ENCODE data around the gene AIFM2. TPM values are rescaled to one million over a fixed set of nuclear protein-coding genes. Genes with fewer than 3 reads are reported as not detected.

Gene AIFM2
- total and polyA plus RNA-seq, 2 of the 13 experiments (the other 11 are each of a cell fraction or from before 2014, with no cell fraction given), result 20.3 to 29.5 TPM

GRCh38 chr10:70085975-70086613, 46.5 kb downstream of the AIFM2 start (continued):
- no peak for TF ChIP-seq ZNF496 (CRISPR knock-in tag; IDR thresholded peaks at IDR 0.05; ENCODE audit: insufficient replicate concordance)
- TF ChIP-seq ZNF274 (CRISPR knock-in tag; IDR thresholded peaks at IDR 0.05), result no peak
- TF ChIP-seq HBP1 (CRISPR knock-in tag; IDR thresholded peaks at IDR 0.05; ENCODE audit: low read depth), result no peak
- TF ChIP-seq ELF4 (CRISPR knock-in tag; IDR thresholded peaks at IDR 0.05; ENCODE audit: borderline replicate concordance), result no peak
- no peak for TF ChIP-seq NFATC3 (CRISPR knock-in tag; IDR thresholded peaks at IDR 0.05)
- no peak for TF ChIP-seq SOX6 (IDR thresholded peaks at IDR 0.05)
- TF ChIP-seq SOX6 (CRISPR knock-in tag; IDR thresholded peaks at IDR 0.05), result peak; percentile 78
- TF ChIP-seq POLR2AphosphoS5 (IDR thresholded peaks at IDR 0.05; ENCODE audit: low read depth, low read length), result no peak
- TF ChIP-seq FLYWCH1 (CRISPR knock-in tag; IDR thresholded peaks at IDR 0.05), result no peak
- TF ChIP-seq, protein P1, sequence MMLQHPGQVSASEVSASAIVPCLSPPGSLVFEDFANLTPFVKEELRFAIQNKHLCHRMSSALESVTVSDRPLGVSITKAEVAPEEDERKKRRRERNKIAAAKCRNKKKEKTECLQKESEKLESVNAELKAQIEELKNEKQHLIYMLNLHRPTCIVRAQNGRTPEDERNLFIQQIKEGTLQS (CRISPR knock-in tag; IDR thresholded peaks at IDR 0.05), result no peak
- no peak for TF ChIP-seq TAF15 (IDR thresholded peaks at IDR 0.05; ENCODE audit: low read depth, low read length, poor library complexity, severe bottlenecking)
- TF ChIP-seq, protein P2, sequence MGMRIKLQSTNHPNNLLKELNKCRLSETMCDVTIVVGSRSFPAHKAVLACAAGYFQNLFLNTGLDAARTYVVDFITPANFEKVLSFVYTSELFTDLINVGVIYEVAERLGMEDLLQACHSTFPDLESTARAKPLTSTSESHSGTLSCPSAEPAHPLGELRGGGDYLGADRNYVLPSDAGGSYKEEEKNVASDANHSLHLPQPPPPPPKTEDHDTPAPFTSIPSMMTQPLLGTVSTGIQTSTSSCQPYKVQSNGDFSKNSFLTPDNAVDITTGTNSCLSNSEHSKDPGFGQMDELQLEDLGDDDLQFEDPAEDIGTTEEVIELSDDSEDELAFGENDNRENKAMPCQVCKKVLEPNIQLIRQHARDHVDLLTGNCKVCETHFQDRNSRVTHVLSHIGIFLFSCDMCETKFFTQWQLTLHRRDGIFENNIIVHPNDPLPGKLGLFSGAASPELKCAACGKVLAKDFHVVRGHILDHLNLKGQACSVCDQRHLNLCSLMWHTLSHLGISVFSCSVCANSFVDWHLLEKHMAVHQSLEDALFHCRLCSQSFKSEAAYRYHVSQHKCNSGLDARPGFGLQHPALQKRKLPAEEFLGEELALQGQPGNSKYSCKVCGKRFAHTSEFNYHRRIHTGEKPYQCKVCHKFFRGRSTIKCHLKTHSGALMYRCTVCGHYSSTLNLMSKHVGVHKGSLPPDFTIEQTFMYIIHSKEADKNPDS (CRISPR knock-in tag; IDR thresholded peaks at IDR 0.05), result no peak
- peak; percentile 77 for TF ChIP-seq SAP130 (CRISPR knock-in tag; IDR thresholded peaks at IDR 0.05; ENCODE audit: low read depth)
- peak; percentile 25; the same call in 1 of the 2 replicates for TF ChIP-seq TFE3 (CRISPR knock-in tag; IDR thresholded peaks at IDR 0.05)
- no peak for TF ChIP-seq CREB3 (CRISPR knock-in tag; IDR thresholded peaks at IDR 0.05)
- TF ChIP-seq ZNF331 (CRISPR knock-in tag; IDR thresholded peaks at IDR 0.05), result 0 out of 2 replicates have a peak, but pooled peaks have one; percentile 25
- TF ChIP-seq GRHL1 (CRISPR knock-in tag; conservative IDR thresholded peaks at IDR 0.05), result no peak
- TF ChIP-seq ZNF329 (CRISPR knock-in tag; IDR thresholded peaks at IDR 0.05; ENCODE audit: low read depth), result no peak
- peak; percentile 54 for TF ChIP-seq POGZ (CRISPR knock-in tag; IDR thresholded peaks at IDR 0.05)
- no peak for TF ChIP-seq NFKBIZ (CRISPR knock-in tag; IDR thresholded peaks at IDR 0.05)
- no peak for TF ChIP-seq EHMT2 (IDR thresholded peaks at IDR 0.05; ENCODE audit: borderline replicate concordance, low read depth, low read length)
- no peak for TF ChIP-seq SUZ12 (IDR thresholded peaks at IDR 0.05; ENCODE audit: low read depth, low read length)
- TF ChIP-seq PHF8 (CRISPR knock-in tag; IDR thresholded peaks at IDR 0.05), result no peak
- no peak for TF ChIP-seq ZNF543 (CRISPR knock-in tag; IDR thresholded peaks at IDR 0.05)

Data from HepG2 (cell line).